ENCODE measurements around the gene STAM2.

GRCh38 chr2:152093464-152093863 lies 82.1 kb downstream of the STAM2 start:
- TF ChIP-seq CTCF (IDR thresholded peaks at IDR 0.05; ENCODE audit: insufficient read depth, low read length) (no peak), POLR2AphosphoS5 (IDR thresholded peaks at IDR 0.05; ENCODE audit: low read depth) (no peak), REST (IDR thresholded peaks at IDR 0.05; ENCODE audit: insufficient replicate concordance, low read depth) (no peak)

All from HL-60 (cell line).